GM23338 (cell line): ENCODE results near the gene CYP2D6.

Experiments
- CREB1 ChIP-seq: fragments of 250-450 bp; sonication (Bioruptor Pico); IDR thresholded peaks from 2 replicates; pipeline ENCODE4 v1.5.0; 2020; ENCODE audit warnings: low read depth, mild to moderate bottlenecking, moderate library complexity
- CTCF ChIP-seq, 2 experiments: fragments of 200-600 bp in 1 of 2; sonication (generic) in 1 of 2; conservative IDR thresholded peaks; 2 replicates each; pipeline versions ENCODE4 v1.5.1 to v1.6.1; 2016 to 2017; ENCODE audit warnings: antibody characterized with exemption in 2 of 2, low read depth in 2 of 2, mild to moderate bottlenecking in 2 of 2, moderate library complexity in 1 of 2
- ETS1 ChIP-seq: IDR thresholded peaks from 2 replicates; pipeline ENCODE4 v1.6.1; 2016; ENCODE audit warnings: antibody characterized with exemption
- EZH2 ChIP-seq: fragments of 200-600 bp; sonication (generic); IDR thresholded peaks from one replicate; pipeline ENCODE4 v1.8.0; 2017; ENCODE audit warnings: antibody characterized with exemption, mild to moderate bottlenecking, low read depth; ENCODE audit not compliant: unreplicated experiment
- EZH2phosphoT487 ChIP-seq: fragments of 200-600 bp; sonication (generic); IDR thresholded peaks from one replicate; pipeline ENCODE4 v1.8.1; 2018; ENCODE audit warnings: antibody characterized with exemption; ENCODE audit not compliant: unreplicated experiment
- JUNB ChIP-seq: IDR thresholded peaks from one replicate; pipeline ENCODE4 v1.6.1; 2016; ENCODE audit warnings: antibody characterized with exemption; ENCODE audit not compliant: unreplicated experiment
- POLR2AphosphoS5 ChIP-seq: IDR thresholded peaks from 2 replicates; pipeline ENCODE4 v1.6.1; 2016; ENCODE audit warnings: antibody characterized with exemption, low read depth
- REST ChIP-seq: IDR thresholded peaks from one replicate; pipeline ENCODE4 v1.6.1; 2018; ENCODE audit warnings: antibody characterized with exemption; ENCODE audit not compliant: unreplicated experiment
- ZNF114 ChIP-seq: fragments of 250-450 bp; sonication (Bioruptor Pico); IDR thresholded peaks from 2 replicates; pipeline ENCODE4 v1.5.0; 2020; ENCODE audit warnings: mild to moderate bottlenecking, moderate library complexity
- ZNF331 ChIP-seq: fragments of 250-450 bp; sonication (Bioruptor Pico); IDR thresholded peaks from 2 replicates; pipeline ENCODE4 v1.5.0; 2020; ENCODE audit warnings: low read depth, mild to moderate bottlenecking, moderate library complexity
- ZNF462 ChIP-seq: fragments of 250-450 bp; sonication (Bioruptor Pico); IDR thresholded peaks from 2 replicates; pipeline ENCODE4 v1.5.0; 2020; ENCODE audit warnings: mild to moderate bottlenecking, moderate library complexity

DNA sequence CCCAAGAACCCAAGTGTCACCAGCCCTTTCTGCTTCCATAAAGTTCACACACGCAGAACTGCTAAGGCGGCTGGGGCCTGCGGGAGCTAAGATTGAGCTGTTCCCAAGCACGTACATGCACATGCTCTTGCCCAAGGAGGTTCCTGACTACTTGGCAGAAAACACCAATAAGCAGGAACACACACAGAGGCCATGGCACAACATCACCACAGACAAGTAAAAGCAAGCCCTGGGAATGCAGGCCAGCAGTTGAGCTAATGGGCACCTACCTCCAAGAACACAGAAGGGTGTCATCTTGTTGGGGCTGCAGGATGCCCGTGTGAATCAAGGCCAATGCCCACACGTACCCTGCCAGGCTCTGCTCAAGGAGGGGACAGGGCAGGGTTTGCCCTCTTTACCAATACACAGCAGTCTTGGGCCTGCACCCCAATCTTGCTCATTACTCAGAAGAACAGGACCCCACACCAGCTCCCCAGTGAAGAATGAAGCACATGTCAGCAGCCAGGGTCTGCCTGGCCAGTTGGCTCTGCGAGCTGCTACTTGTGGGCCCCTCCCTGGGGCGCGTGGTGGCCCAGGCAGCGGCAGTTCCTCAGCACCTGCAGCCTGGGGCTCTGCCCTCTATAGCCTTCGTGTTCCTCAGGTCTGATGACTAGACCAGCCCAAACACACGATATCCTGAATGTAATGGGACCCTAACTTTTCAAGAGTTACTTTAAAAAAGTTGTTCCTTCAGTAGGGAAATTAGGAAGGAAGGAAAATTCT, 32.3 kb upstream of the CYP2D6 start:
- TF ChIP-seq REST (no peak), POLR2AphosphoS5 (no peak), CTCF (conservative IDR thresholded peaks at IDR 0.05; ENCODE audit: low read depth in 2 of 2) (no peak), EZH2phosphoT487 (no peak), JUNB (no peak), EZH2 (no peak), CREB1 (CRISPR knock-in tag) (no peak), ZNF462 (CRISPR knock-in tag) (no peak), ETS1 (no peak), ZNF331 (CRISPR knock-in tag) (no peak), ZNF114 (CRISPR knock-in tag) (no peak)
